Right lobe of liver (tissue), 6 donors: ENCODE data around the gene RASSF8. TPM values are rescaled to one million over a fixed set of nuclear protein-coding genes. Genes with fewer than 3 reads are reported as not detected.

Experiments used
- ATAC-seq, 4 donors: fragments of 200-7000 bp; cut with Tn5 transposase; one replicate each; pipeline ENCODE4 v1.9.1; 2020; ENCODE audit warnings: mild to moderate bottlenecking in 4 of 4, moderate library complexity in 4 of 4
- DNase-seq, 3 donors: peaks; one replicate each; pipeline ENCODE4 v3.0.0-alpha.2; 2020
- H3K27ac ChIP-seq, 3 donors: fragments of 200-600 bp; one replicate each; pipeline ENCODE4 v1.8.0; 2022
- H3K27me3 ChIP-seq, 2 donors: fragments of 200-600 bp; one replicate each; pipeline ENCODE4 v1.8.0; 2022
- H3K36me3 ChIP-seq, 4 donors: fragments of 200-600 bp; sonication (generic) in 1 of 4; one replicate each; pipeline versions ENCODE4 v1.5.1 to v1.8.0; 2017 to 2022; ENCODE audit warnings: control low read depth in 1 of 4
- H3K4me1 ChIP-seq, 4 donors: fragments of 200-600 bp; sonication (generic) in 1 of 4; one replicate each; pipeline versions ENCODE4 v1.5.1 to v1.8.0; 2017 to 2022; ENCODE audit warnings: control low read depth in 1 of 4
- H3K4me3 ChIP-seq, 3 donors: fragments of 200-600 bp; one replicate each; pipeline ENCODE4 v1.8.0; 2022
- H3K9me3 ChIP-seq, 4 donors: fragments of 200-600 bp; sonication (generic) in 1 of 4; one replicate each; pipeline versions ENCODE4 v1.5.1 to v1.8.0; 2017 to 2022; ENCODE audit warnings: control low read depth in 1 of 4
- POLR2A ChIP-seq: fragments of 450-650 bp; IDR thresholded peaks from one replicate; pipeline ENCODE4 v1.6.1; 2017; ENCODE audit warnings: antibody characterized with exemption, mild to moderate bottlenecking
- WGBS: methylation state at CpG from one replicate; pipeline ENCODE4 v1.1.6; 2018; ENCODE audit warnings: low coverage, low lambda C conversion rate; ENCODE audit not compliant: insufficient coverage; ENCODE audit errors: missing lambda C conversion rate; 5-methylcytosine and 5-hydroxymethylcytosine counted together
- intact Hi-C, 2 donors: fragments of 100-400 bp; cut with DNase I; formaldehyde crosslinking; loops; one replicate each; pipeline versions ENCODE4 v1.11.2 to v1.14.1; 2022
- total RNA-seq, 6 experiments: library from RNA; depleted of rRNA in 2 of 6; stranded (reverse); fragments of >200 nt in 2 of 6; fragmentation: NEBNext Ultra II Directional in 3 of 6; extraction: Animal tissue kit (Norgen Biotek cat#: 25700) in 3 of 6; gene quantifications; one replicate each; pipeline versions ENCODE4 v1.1.0 to v1.2.4, GENCODE V29; 2016 to 2023
- TF ChIP-seq, protein P1 (sequence below), 4 donors: fragments of 200-600 bp in 3 of 4; fragments of 450-650 bp in 1 of 4; IDR thresholded peaks; one replicate each; pipeline versions ENCODE4 v1.5.1 to v1.8.0; 2016 to 2022; ENCODE audit warnings: antibody characterized with exemption in 4 of 4, mild to moderate bottlenecking in 2 of 4
- donor health status: DM: no; HTN: yes; CAD: no.
- donor health status: DM: no; HTN: no; CAD: no.
- donor health status: DM: no; HTN: no; CAD: no.
- donor health status: DM: no; HTN: yes; CAD: no.
- donor health status: DM: no; HTN: yes; CAD: no.

The RASSF8 gene
- total RNA-seq, 6 experiments from 2014 or later: 3.9 to 12.4 (median 7.3) TPM

DNA sequence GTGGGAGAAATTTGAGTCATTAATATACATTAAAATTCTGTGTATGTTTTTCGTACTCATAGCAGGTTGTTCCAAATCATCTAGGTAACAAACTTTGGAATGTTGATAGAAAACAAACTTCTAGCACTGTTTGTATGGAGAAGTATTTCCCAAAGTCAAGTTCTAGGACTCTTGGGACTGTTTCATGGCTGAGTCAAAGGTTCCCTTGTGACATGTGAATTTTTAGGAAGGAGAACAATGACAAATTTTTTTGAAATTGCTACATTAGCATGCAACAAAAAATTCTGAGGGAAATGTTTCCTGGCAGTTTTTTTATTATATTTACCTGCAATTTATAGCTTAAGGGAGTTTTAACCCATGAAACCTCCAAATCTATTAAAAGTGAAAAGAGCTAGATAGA lies 73.8 kb downstream of the RASSF8 start:
- DNase-seq: no peak
- Histone ChIP-seq H3K9me3 (no peaks in the 10 kb centered on the region), H3K27me3 (no peaks in the 10 kb centered on the region), H3K4me1 (peaks cover 0 to 9% (median 3%) of the 10 kb centered on the region in 4 donors), H3K36me3 (no peaks in the 10 kb centered on the region), H3K27ac (no peak overlapping the region), H3K4me3 (no peak overlapping the region)
- TF ChIP-seq POLR2A: no peak
- TF ChIP-seq, protein P1, sequence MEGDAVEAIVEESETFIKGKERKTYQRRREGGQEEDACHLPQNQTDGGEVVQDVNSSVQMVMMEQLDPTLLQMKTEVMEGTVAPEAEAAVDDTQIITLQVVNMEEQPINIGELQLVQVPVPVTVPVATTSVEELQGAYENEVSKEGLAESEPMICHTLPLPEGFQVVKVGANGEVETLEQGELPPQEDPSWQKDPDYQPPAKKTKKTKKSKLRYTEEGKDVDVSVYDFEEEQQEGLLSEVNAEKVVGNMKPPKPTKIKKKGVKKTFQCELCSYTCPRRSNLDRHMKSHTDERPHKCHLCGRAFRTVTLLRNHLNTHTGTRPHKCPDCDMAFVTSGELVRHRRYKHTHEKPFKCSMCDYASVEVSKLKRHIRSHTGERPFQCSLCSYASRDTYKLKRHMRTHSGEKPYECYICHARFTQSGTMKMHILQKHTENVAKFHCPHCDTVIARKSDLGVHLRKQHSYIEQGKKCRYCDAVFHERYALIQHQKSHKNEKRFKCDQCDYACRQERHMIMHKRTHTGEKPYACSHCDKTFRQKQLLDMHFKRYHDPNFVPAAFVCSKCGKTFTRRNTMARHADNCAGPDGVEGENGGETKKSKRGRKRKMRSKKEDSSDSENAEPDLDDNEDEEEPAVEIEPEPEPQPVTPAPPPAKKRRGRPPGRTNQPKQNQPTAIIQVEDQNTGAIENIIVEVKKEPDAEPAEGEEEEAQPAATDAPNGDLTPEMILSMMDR (IDR thresholded peaks at IDR 0.05): no peak
- intact Hi-C loops: no loop called here
- ATAC-seq: no peak
- 63% methylated on average over 1 of the region's 1 CpG for WGBS

DNA sequence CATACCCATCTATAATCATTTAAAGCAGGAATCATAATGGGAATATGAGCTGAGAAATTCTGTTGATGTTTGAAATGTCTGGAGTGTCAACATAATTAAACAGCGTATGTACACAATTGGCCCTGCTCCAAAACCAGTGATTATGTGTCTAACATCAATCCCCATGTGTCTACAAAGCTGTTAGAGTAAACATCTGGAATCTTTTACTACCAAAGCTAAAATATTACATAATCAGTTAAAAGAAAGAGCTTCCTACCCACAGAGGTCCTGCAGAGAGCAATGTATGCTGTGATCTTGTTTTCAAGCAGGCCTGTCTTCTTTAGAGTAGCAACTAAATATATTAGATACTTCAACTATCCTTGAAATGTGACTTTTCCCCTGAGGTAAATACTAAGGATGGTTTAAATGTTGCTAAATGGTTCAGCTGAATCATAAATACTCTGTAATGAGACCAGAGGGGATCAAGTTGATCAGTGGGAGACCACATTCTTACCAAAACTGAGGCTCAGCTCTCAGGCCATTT lies 74.3 kb downstream of the RASSF8 start:
- no peak for ATAC-seq
- no peak for DNase-seq
- WGBS: 40% methylated on average over 1 of the region's 1 CpG

DNA sequence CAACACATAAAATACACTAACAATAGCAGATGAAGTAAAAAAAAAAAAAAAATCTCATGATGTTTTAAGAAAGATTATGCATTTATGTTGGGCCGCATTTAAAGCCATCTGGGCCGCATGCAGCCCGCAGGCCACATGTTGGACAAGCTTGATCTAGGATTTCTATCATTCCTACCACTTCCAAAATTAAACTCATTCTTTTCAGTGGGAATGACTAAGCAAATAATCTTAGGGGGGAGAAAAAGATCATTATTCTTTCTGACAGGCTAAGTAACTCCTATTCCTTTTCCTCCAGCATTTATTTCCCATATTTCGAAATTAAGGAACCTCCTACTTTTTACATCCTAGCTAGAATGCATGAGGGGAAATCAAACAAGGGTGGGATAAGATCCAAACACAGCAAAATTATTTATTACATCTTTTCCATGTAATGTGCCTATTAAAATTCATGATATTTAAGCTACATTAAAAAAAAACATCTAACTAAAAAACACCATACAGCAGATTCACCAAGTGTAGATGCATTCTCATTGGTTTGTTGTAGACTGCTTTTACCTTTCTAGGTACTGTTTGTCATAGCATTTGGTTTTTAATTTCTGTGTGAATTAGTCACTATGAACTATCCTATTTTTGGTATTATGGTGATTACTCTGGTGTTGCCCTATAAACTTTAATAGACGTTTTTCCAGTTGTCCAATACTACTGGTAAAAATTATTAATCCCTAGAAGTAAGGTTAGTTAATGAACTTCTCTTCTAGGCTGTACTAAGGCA lies 76.1 kb downstream of the RASSF8 start:
- no peaks in the 10 kb centered on the region for H3K27me3 ChIP-seq
- no peak for TF ChIP-seq POLR2A
- TF ChIP-seq, protein P1 (IDR thresholded peaks at IDR 0.05): no peak
- intact Hi-C loops: no loop called here
- H3K4me1 ChIP-seq: peaks cover 0 to 6% (median 1%) of the 10 kb centered on the region in 4 donors
- ATAC-seq (no peak), DNase-seq (no peak)
- H3K9me3 ChIP-seq: no peaks in the 10 kb centered on the region
- no peaks in the 10 kb centered on the region for H3K36me3 ChIP-seq
- no peak overlapping the region for H3K4me3 ChIP-seq
- 88% methylated on average over 5 of the region's 5 CpGs for WGBS
- no peak overlapping the region for H3K27ac ChIP-seq

More for the DNA sequence above, 74.3 kb downstream of the RASSF8 start:
- H3K4me3 ChIP-seq: no peak overlapping the region
- no peaks in the 10 kb centered on the region for H3K27me3 ChIP-seq
- H3K4me1 ChIP-seq: peaks cover 0 to 9% (median 3%) of the 10 kb centered on the region in 4 donors
- H3K36me3 ChIP-seq: no peaks in the 10 kb centered on the region
- H3K9me3 ChIP-seq: no peaks in the 10 kb centered on the region
- TF ChIP-seq, protein P1 (IDR thresholded peaks at IDR 0.05): no peak
- no peak for TF ChIP-seq POLR2A
- H3K27ac ChIP-seq: no peak overlapping the region
- intact Hi-C loops: no loop called here

DNA sequence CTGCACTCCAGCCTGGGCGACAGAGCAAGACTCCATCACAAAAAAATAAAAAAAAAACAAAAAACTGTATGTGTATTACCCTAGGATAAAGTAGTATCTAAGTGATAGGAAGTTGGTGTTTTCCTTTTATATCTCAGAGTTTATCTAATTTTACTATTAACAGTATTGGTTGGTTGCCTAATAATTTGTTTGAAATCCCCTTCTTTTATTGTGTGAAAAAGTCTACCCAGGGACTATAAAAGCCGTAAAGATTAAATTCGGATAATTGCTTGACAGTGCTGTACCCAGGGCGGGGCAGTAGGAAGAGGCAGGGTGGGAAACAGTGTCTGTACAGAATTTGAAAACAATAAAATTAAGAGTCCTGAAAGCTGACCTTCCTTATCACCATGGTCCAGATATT lies 78.4 kb downstream of the RASSF8 start:
- intact Hi-C loops: no loop called here
- Histone ChIP-seq H3K9me3 (no peaks in the 10 kb centered on the region), H3K4me1 (no peaks in the 10 kb centered on the region), H3K4me3 (no peak overlapping the region), H3K27ac (no peak overlapping the region), H3K36me3 (no peaks in the 10 kb centered on the region), H3K27me3 (no peaks in the 10 kb centered on the region)
- ATAC-seq (no peak), DNase-seq (no peak)
- TF ChIP-seq, protein P1 (IDR thresholded peaks at IDR 0.05): no peak
- no peak for TF ChIP-seq POLR2A
- 86% methylated on average over 4 of the region's 4 CpGs for WGBS
